Tibial nerve (tissue), 4 donors: ENCODE measurements around the gene HEATR3.

Experiments
- CTCF ChIP-seq, 5 experiments: fragments of 200-600 bp in 3 of 5; fragments of 450-650 bp in 2 of 5; sonication (generic) in 3 of 5; IDR thresholded peaks; one replicate each; pipeline ENCODE4 v1.5.1; 2016 to 2019; ENCODE audit warnings: antibody characterized with exemption in 5 of 5, mild to moderate bottlenecking in 3 of 5, moderate library complexity in 2 of 5
- EP300 ChIP-seq, 2 donors: sonication (generic); formaldehyde crosslinking; IDR thresholded peaks; one replicate each; pipeline ENCODE4 v1.6.1; 2017; ENCODE audit warnings: antibody characterized with exemption in 2 of 2, mild to moderate bottlenecking in 1 of 2
- POLR2A ChIP-seq, 2 donors: fragments of 450-650 bp; IDR thresholded peaks; one replicate each; pipeline ENCODE4 v1.6.1; 2017; ENCODE audit warnings: antibody characterized with exemption in 2 of 2, mild to moderate bottlenecking in 2 of 2, moderate library complexity in 2 of 2

GRCh38 chr16:50025537-50025931, 40.2 kb upstream of the HEATR3 start:
- TF ChIP-seq CTCF (IDR thresholded peaks at IDR 0.05) = no peak
- TF ChIP-seq EP300 (IDR thresholded peaks at IDR 0.05) = no peak
- no peak for TF ChIP-seq POLR2A (IDR thresholded peaks at IDR 0.05)
